Thoracic aorta (tissue), 2 donors: ENCODE measurements around the gene TAAR6. TPM values are rescaled to one million over a fixed set of nuclear protein-coding genes. Genes with fewer than 3 reads are reported as not detected.
"Not testable (repeated sequence)": the region's sequence is repeated elsewhere in the genome, so short reads cannot be mapped to it uniquely, and the experiment has no call there.

Experiments used
- ATAC-seq: fragments of 150-250 bp; one replicate; pipeline ENCODE4 v1.8.0; 2017; ENCODE audit warnings: low read depth; ENCODE audit not compliant: insufficient number of reproducible peaks, low FRiP score
- DNase-seq: peaks from one replicate; pipeline ENCODE4 v3.0.0-alpha.2; 2020; ENCODE audit warnings: low spot score
- H3K27ac ChIP-seq, 2 donors: fragments of 200-600 bp; sonication (generic); 1 replicate in 1 of 2; 2 replicates in 1 of 2; pipeline ENCODE4 v1.5.1; 2016; ENCODE audit warnings: mild to moderate bottlenecking in 2 of 2, moderate library complexity in 2 of 2
- H3K27me3 ChIP-seq: fragments of 200-600 bp; sonication (generic); replicated peaks from 2 replicates; pipeline ENCODE4 v1.6.0; 2016; ENCODE audit warnings: mild to moderate bottlenecking; ENCODE audit not compliant: insufficient read depth
- H3K36me3 ChIP-seq: fragments of 200-600 bp; sonication (generic); one replicate; pipeline ENCODE4 v1.5.1; 2016
- H3K4me1 ChIP-seq, 2 donors: fragments of 200-600 bp; sonication (generic); 1 replicate in 1 of 2; 2 replicates in 1 of 2; pipeline versions ENCODE4 v1.5.1 to v1.6.0; 2016; ENCODE audit warnings: low read depth in 2 of 2, mild to moderate bottlenecking in 1 of 2; ENCODE audit not compliant: control insufficient read depth in 1 of 2
- H3K4me3 ChIP-seq: fragments of 200-600 bp; sonication (generic); 2 replicates; pipeline ENCODE4 v1.5.1; 2016; ENCODE audit warnings: mild to moderate bottlenecking
- H3K9me3 ChIP-seq: fragments of 200-600 bp; sonication (generic); 2 replicates; pipeline ENCODE4 v1.5.1; 2016
- total RNA-seq, 2 donors: library from RNA; depleted of rRNA; stranded (reverse); fragments of >200 nt; gene quantifications; one replicate each; pipeline versions ENCODE4 v1.1.0 to v1.2.3, GENCODE V29; 2016
- TF ChIP-seq, protein P1 (sequence below): fragments of 200-600 bp; sonication (generic); IDR thresholded peaks from one replicate; pipeline ENCODE4 v1.5.1; 2019; ENCODE audit warnings: antibody characterized with exemption

Gene TAAR6
- total RNA-seq, 2 donors from 2014 or later = not detected

DNA sequence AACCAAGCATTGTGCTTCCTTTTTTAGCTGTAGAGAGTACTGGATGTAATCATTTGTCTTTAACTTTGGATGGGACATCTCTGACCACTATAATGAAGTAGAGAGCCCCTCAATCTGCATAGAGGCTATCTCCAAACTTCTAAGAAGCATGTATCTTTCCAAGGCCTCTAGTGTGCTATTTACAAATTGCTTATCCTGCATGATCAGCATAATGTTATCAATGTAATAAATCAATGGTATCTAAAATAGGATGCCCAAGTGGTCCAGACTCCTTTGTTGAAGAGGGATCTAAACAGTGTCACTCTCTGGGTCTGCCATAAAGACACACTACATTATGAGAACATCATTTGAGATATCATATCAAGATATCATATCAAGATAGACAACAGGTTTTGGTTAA, 25.3 kb upstream of the TAAR6 start:
- H3K27me3 ChIP-seq = no peaks in the 10 kb centered on the region
- no peak overlapping the region for H3K4me3 ChIP-seq
- no peaks in the 10 kb centered on the region for H3K9me3 ChIP-seq
- peaks cover 0 to 3% of the 10 kb centered on the region in 2 donors for H3K4me1 ChIP-seq
- H3K27ac ChIP-seq = no peak overlapping the region
- ATAC-seq = no peak
- H3K36me3 ChIP-seq = no peaks in the 10 kb centered on the region
- DNase-seq = no peak
- TF ChIP-seq, protein P1, sequence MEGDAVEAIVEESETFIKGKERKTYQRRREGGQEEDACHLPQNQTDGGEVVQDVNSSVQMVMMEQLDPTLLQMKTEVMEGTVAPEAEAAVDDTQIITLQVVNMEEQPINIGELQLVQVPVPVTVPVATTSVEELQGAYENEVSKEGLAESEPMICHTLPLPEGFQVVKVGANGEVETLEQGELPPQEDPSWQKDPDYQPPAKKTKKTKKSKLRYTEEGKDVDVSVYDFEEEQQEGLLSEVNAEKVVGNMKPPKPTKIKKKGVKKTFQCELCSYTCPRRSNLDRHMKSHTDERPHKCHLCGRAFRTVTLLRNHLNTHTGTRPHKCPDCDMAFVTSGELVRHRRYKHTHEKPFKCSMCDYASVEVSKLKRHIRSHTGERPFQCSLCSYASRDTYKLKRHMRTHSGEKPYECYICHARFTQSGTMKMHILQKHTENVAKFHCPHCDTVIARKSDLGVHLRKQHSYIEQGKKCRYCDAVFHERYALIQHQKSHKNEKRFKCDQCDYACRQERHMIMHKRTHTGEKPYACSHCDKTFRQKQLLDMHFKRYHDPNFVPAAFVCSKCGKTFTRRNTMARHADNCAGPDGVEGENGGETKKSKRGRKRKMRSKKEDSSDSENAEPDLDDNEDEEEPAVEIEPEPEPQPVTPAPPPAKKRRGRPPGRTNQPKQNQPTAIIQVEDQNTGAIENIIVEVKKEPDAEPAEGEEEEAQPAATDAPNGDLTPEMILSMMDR = no peak

DNA sequence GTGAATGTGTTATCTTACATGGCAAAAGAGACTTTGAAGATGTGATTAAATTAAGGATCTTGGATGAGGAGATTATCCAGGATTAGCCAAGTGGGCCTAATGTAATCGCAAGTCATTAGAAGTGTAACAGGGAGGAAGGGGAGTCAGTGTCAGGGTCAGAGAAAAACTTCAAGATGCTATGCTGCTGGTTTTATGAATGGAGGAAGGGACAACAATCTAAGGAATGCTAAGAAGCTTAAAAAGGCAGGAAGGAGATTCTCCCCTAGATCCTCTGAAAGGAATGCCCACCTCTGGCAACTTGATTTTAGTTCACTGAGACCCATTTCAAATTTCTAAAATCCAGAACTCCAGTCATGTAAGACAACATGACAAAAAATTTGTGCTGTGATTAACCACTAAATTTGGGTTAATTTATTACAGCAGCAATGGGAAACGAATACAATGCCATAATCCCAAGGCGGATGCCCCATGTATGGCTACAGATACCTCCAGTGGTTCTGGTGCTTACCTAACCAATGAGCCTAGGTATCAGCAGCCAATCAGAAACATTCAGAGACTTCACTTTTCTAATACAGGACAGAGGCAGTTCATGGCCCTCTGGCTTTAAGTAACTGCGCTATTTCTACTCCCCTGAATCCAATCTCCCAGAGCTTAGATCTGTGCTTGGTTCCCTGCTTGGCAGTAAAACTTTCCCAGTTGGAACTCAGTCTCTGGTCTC, 21.2 kb upstream of the TAAR6 start:
- Histone ChIP-seq H3K4me1 (no peaks in the 10 kb centered on the region), H3K27me3 (no peaks in the 10 kb centered on the region), H3K36me3 (no peaks in the 10 kb centered on the region), H3K4me3 (no peak overlapping the region), H3K27ac (no peak overlapping the region), H3K9me3 (no peaks in the 10 kb centered on the region)
- TF ChIP-seq, protein P1 = no peak
- ATAC-seq = no peak
- DNase-seq = no peak

DNA sequence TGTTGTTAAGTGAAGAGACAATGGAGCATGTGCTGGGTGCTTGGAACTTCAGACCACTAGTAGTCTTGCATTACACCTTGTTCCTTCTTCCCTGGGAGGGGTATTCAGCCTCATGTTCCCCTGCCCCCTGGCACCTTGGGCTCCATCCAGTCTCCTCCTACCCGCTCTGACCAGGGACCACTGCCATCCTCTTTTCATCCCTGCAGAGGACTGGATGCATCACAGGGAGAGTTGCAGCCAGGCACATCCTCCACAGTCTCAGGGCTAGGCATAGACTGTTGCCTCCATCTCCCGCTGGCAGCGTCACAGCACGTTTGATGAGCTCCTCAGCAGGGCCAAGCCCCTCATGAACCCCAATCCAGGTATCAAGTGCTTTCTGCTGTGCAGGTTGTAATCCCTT, 18.9 kb upstream of the TAAR6 start:
- TF ChIP-seq, protein P1 = no peak
- Histone ChIP-seq H3K36me3 (no peaks in the 10 kb centered on the region), H3K27me3 (no peaks in the 10 kb centered on the region), H3K4me3 (no peak overlapping the region), H3K4me1 (no peaks in the 10 kb centered on the region), H3K9me3 (no peaks in the 10 kb centered on the region), H3K27ac (no peak overlapping the region)
- no peak for ATAC-seq
- no peak for DNase-seq

DNA sequence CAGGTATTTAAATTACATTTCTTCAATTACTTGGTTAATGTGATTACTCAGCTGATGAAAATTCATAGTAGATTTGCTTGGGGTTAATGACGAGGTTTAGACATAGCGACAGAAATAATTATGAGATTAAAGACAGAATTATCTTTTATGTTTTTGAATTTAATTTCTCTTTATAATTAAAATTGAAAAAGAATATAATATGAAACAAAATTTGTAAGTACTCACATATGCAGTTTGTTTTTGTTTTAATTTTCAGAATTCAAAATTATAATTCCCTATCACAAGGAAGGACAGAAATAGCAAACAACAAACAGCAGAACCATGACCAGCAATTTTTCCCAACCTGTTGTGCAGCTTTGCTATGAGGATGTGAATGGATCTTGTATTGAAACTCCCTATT, 17.8 kb upstream of the TAAR6 start, which contains the start of gene TAAR8:
TAAR8 (plus strand) TSS at position 301 of the 400 bp plus-strand sequence; CDS start at position 322, 21 bp downstream.
- ATAC-seq = no peak
- TF ChIP-seq, protein P1 = no peak

DNA sequence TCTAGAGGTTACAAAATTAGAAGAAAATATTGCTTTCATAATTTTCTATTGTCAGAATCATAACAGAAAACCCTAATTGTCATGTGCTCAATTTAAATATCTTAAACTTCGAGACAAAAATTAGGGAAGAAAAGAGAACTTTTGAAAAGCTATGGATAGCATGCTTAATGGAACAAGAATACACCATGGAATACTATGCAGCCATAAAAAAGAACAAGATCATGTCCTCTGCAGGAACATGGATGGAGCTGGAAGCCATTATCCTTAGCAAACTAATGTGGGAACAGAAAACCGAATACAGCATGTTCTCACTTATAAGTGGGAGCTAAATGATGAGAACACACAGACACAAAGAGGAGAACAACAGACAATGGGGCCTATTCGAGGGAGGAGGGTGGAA, 10.0 kb upstream of the TAAR6 start:
- H3K27me3 ChIP-seq, H3K36me3 ChIP-seq, H3K9me3 ChIP-seq, ATAC-seq, H3K27ac ChIP-seq, H3K4me3 ChIP-seq, DNase-seq, H3K4me1 ChIP-seq: not testable (repeated sequence)

More for the DNA sequence above, 17.8 kb upstream of the TAAR6 start, which contains the start of gene TAAR8:
- DNase-seq = no peak
- Histone ChIP-seq H3K36me3 (no peaks in the 10 kb centered on the region), H3K27ac (no peak within 1 kb of the TSS), H3K9me3 (no peaks in the 10 kb centered on the region), H3K4me3 (no peak within 1 kb of the TSS), H3K4me1 (no peaks in the 10 kb centered on the region), H3K27me3 (no peaks in the 10 kb centered on the region)

DNA sequence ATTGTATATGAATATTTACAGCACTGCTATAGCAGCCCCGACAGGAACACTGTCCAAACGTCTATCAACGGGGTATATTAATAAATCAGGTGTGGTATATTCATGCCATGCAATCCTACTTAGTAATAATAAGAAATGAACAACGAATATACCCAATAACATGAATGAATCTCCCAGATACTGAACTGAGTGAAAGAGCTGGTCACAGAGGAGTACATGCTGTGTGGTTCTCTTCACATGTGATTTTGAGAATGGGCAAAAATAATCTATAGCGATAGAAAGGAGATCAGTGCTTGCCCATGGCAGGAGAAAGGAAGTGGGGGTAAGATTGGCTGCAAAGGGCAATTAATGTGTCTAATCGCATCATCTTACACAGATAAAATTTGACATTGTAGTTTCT, 3.7 kb upstream of the TAAR6 start:
- no peak overlapping the region for H3K4me3 ChIP-seq

More for the DNA sequence above, 3.7 kb upstream of the TAAR6 start:
- DNase-seq (no peak), ATAC-seq (no peak)
- no peaks in the 10 kb centered on the region for H3K27me3 ChIP-seq
- no peaks in the 10 kb centered on the region for H3K4me1 ChIP-seq
- no peaks in the 10 kb centered on the region for H3K9me3 ChIP-seq
- no peaks in the 10 kb centered on the region for H3K36me3 ChIP-seq
- TF ChIP-seq, protein P1 = no peak
- no peak overlapping the region for H3K27ac ChIP-seq
